HG02884 (cell line): ENCODE results near the gene PRPS1L1.

Experiments used
- ATAC-seq: cut with Tn5 transposase; IDR thresholded peaks from one replicate; pipeline ENCODE4 v1.9.1; 2021; ENCODE audit warnings: mild to moderate bottlenecking, moderate library complexity; ENCODE audit not compliant: unreplicated experiment

The PRPS1L1 gene

DNA sequence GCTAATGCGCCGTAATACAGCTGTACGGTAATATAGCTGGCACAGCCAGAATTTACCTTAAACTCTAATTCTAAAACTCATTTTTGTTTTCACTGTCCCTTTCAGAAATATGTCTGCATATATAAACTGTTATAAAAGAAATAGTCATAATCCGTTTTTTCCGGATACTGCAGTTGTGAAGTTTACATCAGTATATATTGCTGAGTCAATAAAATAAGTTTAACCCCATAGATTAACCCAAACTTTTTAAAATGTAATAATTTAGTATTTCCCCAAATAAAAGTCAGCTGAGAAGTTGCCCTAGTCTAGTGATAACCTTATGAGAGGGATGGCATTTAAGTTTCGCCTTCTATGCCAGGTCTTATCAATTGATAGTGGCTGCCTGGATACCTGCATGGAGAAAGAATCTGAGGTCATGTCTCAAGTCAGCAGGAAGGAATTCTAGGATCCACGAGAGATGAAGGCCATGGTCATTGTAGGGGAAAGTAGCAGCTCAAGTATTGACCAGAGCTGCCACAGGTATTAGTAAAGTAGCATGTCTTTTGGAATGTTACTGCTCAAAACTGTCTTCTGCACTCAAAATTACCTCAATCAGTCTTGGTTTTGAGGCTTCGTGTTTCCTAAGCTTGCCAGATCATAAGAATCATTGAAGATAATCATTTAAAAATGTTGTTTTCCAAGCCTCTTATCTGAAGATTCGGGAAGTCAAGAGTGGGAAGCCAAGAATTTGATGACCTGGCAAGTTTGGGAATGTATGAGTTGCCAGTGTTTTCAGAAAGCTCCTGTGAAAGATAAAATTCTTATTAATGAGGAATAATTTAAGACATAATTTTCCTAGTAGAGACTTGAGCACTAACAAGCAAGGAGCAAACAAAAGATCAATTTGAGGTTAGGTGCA, 10.8 kb downstream of the PRPS1L1 start:
- ATAC-seq: no peak

DNA sequence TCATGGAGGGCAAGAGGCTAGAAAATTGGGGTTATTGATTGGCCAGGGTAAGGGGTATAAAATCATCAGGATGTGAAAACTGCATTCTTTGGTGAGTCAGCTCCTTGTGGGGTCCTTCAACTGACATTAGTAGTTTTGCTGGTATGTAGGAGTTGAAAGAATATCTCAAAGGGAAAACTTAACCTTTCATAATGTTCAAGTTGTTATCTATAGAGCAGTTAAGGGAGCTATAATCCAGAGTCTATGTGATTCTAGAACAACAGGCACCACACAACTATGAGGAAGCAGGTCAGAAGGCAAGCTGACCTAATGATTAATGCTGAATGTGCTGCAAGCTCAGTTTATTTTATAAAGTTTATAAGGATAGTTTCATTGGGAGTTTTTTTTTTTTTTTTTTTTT, 13.7 kb downstream of the PRPS1L1 start:
- ATAC-seq: no peak

DNA sequence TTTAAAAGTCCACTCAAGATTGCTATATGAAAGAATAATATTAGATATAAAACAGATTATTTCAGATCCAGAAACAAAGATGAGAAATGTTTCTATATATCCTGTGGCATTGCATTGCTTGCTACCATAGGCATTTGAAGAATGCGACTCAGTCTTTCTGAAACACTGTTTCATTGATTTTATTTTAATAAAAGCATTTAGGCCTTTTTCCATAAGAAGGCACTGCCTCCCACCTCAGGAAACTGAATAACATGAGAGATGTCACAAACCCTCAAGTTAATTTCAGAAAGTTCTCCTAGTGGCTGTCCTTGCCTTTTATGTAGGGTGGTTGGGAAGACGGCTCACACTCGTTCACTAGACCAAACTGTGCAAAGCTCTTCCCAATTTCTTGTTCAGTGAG, 23.3 kb downstream of the PRPS1L1 start:
- no peak for ATAC-seq

DNA sequence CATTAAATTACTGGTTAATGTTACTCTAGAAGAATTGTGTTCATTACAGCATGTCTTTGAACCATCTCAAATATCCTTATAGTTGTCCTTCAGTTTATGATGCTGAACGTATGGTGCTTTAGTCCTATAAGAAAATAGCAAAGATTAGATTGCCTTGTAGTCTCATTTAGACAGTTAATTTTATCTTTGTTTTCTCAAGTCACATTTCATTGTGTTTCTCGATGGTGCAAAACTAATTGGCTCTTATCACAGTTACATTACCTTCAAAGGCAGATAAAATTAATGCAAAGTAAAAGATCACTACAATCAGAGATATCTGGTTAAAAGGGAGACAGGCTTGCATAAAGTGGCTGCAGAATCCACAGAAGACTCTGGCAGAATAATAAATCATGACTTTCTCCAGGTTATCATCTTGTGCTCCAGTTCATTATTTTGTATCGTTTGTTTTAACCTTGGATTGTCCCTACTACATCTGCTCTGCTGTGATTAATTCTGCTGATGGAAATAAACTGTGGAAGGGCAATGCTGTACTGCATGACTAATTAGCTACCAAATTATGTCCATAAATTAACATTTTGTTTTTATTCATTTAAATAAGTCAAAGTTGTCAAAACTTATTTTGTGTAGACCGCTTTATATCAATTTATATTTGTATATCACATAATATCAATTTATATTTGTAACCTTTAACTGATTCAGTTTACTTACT, 24.2 kb downstream of the PRPS1L1 start:
- ATAC-seq: no peak

DNA sequence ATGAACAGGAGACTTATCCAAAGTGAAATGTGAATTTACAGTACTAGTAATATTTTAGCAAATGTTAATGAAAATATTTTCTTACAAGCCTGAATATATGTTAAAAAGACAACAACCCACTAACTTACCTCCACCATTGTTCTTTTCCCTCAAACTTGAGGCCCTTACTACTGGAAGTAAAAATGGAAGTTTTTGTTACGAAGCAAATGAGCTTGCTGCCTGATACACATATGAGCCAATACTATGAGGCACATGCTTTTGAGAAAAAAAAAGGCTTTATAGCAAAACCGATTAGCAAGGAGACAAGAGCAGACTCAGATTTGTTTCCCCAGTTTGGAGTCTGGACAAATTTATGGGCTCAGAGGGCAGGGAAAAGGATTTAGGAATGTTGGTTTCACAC, 29.0 kb downstream of the PRPS1L1 start:
- no peak for ATAC-seq

DNA sequence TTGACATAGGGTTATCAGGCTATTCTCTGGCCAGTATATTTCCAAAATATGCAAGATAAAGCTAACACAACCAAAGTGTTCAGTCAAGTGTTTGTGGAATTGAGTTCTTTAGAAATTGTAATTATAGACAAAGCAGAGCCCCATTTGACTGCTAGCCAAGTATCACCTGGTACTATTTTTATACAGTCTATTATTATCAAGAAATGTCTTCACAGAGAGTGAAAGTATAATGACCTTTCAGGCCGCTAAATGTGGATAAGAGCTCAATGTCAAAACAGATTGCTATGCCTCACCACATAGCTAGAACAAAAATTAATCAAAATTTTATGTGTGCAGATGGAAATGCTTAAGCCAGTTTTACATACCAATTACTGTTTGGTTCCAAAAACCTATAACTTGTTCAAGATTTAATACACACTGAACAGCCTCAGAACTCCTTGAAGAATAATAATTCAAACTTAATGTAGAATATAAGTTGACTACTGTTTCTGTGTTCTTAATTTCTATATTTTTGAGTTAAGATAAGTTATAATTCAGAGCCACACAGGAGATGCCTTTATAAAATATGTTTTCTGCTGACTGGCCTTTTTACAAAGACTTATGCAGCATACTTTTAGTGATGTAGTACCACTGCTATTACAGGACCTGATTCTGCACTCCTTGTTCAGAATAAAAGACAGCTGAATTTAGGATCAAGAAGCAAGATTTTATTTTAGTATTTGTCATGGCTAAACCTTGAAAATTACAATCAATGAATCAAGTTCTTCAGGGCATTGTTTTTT, 31.0 kb downstream of the PRPS1L1 start:
- ATAC-seq: no peak

DNA sequence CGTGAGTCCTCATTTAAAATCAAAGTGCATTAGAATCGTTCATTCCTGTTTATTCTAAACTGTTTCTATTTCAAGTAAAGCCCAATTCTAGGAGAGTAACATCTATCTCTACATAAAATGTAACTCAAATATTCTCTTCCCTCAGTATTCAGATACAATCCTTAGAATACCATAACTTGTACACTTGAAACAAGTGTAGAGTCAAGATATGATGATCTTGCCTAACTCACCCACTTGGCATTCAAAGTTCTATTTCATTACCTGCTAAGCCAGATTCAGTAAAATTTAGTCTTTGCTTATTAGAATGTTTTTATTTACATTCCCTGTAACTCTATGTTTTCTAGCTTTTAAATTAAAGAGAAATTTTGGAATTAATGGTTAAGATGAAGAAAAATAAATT, 31.6 kb downstream of the PRPS1L1 start:
- no peak for ATAC-seq

DNA sequence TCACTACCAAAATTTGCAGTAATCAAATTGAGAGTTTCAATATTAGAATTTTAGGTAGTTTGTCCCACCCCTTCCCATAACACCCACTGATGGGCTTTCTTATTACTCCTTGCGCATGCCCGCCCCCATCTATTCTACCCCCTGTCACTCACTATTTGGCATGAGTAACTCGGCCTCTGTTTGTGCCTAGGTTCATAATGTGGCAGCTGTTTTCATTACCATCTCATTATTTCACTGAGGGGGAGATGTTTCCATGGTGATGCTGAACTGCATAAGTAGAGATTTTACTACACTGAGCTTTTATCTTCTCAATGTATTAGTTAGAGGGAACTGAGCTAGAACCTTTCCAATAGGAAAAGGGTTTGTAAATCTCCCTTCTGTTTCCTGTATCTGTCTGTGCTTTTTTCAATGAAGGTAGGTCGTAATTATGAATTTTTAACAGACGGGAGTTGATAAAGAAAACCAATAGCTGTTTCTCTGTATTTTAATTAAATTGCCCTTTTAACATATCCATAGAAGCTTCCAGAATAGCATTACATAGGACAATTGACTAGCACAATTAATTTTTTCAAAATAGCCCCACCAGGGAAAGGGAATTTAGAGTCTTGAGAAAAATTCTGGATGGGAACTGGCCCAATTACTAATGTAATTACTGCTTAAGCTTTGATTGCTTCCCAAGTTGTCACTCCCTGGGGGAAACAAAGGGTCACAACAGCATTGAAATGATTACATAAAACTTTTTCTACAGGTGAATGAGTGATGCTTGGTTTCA, 33.4 kb downstream of the PRPS1L1 start:
- no peak for ATAC-seq

DNA sequence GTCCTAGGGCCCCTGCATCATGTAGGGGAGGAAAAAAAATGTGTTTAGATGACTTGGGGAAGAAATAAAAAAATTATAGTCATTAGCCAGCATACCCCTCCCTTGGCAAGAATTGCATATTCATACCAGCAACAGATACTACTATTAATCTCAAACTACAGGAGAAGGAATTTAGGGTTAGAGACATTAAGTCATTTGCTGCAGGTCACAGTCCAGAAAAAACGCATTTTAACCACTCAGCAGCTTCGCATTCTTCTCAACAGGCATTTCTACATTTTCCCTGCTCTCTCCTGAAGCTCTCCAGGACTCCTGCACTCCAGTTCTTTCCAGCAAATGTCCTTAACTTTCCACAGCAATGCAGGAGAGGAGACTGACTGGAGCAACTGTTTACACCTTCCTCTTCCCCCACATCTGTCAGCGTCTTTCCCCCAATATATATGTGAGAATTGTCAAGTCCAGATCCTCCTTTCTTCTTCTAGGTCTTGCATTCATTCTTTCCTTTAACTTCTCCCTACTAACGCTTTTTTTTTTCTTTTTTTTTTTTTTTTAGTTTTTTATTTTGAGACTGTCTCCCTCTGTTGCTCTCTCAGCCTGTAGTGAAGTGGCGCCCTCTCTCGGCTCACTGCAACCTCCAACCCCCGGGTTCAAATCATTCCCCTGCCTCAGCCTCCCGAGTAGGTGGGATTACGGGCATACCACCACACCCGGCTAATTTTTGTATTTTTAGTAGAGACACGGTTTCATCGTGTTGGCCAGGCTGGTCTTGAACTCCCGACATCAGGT, 35.6 kb downstream of the PRPS1L1 start:
- ATAC-seq: no peak

DNA sequence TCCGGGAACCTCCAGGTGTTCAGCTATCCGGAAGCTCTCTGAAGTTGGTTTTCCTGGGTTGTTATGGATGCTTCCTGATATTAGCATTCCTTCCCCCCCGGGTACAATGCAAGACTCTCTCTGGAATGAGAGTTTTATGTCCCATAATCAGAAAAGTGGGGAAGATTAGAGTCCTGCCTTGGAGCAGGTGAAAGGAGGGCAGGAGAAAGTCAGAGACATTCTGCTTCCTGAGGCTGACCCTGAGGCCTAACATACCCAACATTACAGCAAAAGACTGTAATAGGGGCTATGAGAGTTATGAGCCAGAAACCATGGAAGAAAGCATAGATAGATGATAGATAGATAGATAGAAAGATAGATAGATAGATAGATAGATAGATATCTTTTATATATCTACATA, 36.9 kb downstream of the PRPS1L1 start:
- ATAC-seq: no peak

DNA sequence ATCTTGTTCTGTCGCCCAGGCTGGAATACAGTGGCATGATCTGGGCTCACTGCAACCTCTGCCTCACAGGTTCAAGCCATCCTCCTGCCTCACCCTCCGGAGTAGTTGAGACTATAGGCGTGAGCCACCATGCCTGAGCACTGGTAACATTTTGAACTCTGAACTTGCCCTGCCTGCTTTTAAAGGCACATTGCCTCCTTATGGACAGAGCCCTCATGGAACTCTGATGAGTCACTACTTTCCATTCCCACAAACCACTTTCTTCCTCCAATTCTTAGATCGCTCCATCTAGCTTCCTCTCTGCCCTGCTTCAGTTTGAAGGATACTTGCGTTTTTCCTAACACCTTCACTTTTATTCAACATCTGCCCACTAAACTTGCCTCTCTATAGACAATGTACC, 38.1 kb downstream of the PRPS1L1 start:
- ATAC-seq: no peak

DNA sequence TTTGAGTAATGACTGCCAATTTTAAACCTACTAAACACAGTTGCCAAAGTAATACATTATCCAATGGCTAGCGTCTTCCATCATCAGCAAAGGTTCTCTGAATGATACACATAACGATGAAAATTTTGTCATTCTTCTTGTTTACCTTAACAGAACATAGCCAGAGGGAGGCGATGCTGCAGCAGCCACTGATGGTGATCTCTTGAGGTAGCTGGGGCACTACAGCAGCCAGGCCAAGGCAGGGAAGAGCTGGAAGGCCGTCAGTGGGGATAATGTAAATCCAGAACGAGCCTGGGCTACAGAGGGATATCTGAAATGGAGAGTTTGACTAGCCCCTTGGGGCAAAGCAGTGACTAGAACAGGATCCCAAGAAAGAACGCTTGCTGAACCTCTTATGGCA, 38.8 kb downstream of the PRPS1L1 start:
- no peak for ATAC-seq

DNA sequence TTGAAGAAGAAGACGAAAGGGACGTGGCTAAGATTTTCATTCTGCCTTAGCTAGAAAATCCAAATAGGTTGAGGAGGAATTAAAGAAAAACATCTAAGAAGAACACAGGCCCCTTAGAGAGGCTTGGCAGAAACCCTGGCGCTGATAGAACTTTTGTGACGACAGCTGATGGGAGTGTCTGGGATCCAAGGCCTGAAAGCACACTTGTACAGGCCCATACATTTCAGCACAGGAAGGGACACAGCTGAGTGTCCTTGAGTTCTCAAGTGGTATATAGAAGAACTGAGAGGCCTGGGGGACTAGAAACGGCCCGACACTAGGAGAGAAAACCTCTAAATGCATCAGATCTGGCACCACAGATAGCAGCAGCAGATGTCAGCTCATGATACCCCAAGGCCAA, 39.5 kb downstream of the PRPS1L1 start:
- no peak for ATAC-seq

DNA sequence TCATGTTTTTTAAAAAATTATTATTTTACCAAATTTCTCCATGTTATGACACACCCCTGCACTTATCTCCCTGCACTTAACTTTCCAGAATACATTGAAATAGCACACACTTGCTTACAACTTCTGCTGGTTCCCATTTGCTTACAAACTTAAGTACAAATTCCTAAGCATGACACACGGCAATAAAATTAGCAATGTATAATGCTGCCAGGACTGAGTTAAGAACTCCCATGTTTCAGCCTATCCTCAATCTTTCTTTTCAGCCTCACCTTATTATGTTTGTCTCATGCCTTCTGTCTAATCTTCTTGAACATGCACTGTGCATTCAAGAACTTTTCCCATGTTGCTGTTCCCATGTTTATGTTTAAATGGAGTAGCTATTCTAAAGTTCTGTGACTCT, 40.8 kb downstream of the PRPS1L1 start:
- ATAC-seq: no peak

DNA sequence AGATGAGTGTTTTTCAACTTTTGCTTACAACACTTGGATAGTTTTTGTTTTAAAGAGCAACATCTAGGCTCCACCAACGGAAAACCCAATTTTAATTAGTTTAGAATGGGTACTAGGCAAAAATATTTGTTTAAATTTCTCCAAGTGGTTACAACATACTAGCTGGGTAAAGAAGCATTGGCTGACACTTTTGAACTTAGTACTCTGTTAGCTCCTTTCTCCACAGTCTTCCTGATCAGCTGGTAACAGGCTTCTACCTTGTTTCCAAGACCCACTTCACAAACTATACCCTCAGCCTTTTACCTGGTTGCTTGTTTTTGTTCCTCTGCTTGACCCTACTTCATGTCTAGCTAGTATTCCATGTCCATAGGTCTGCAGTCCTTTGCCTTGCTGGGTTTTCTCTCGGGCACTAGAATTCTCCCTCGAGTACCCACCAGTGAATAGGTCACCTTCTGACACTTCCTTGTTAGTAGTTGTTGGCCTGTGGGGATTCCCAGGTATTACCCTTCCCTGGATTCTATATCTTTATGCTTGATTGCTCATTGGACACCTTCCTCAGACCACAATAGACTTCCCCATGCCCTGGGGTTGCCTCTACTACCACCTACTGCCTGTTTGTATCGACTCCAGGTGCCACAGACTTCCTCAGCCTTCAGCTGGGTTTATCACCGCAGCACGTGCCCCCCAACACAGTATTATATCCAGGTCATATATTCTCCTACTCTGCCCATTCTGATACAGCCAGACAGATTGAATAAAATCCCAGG, 42.0 kb downstream of the PRPS1L1 start:
- ATAC-seq: no peak

DNA sequence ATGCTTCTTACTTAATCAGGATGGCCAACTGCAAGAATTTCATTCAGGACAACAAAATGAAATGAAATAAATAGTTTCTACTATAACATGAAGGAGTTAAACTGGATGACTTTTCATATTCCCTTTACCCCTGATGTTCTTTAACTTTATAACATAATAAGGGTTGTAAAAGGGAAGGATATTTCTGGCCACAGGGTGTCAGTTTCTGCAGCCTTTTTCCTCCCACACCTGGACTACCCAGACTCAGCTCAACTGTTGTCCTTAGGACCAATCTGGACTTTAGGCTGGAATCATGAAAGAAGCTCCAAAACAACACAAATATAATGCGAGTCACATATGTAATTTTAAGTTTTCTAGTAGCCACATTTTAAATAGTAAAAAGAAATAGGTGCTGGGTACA, 43.4 kb downstream of the PRPS1L1 start:
- ATAC-seq: no peak

DNA sequence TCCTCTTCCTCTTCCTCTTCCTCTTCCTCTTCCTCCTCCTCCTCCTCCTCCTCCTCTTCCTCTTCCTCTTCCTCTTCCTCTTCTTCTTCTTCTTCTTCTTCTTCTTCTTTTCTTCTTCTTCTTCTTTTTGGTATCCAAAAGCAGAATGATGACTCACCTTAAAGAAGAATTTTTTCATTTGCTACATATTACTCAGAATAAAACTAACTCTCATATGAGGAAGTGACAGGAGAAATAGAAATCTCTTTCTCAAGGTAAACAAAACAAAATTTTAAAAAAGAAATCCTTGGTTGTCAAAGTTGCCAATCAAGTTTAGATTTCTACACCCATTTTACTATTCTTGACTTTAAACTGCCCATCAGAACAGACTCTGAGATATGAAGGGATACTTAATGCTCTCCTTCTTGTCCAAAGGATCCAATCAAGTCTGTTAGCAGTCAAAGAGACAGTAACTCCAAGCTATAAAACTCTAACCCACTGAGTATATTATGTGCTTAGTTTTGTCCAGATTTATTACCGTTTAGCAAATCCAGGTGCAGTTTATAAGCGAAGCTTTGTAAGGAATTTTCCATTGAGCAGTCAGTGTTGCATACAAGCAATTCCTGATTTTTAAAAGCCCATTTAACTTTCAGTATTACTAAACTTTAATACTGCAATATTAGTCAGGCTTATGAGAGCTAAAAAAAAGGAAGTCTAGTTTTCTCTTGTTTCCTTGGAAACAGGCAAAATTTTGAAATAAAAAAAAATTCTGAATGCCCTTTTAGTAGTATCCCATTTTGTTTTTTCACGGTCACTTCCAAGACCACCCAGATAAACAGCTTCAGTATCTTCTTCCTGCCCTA, 44.2 kb downstream of the PRPS1L1 start:
- ATAC-seq: no peak

DNA sequence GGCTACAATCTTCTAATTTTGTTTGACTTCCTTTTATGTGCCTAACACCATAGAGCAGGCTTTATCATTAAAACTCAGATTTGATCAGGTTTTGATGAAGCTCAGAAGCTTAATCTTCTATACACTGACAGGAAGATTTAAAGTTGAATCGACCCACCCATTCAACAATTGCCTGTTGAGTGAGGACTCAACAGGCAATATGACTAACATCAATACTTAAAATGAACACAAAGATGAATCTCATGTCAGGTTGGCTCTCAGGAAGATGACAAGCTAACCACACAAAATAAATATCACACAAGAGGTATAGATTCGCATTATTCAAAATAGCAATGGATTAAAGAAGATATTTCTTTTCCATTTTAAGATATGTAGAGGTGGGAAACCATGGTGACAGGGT, 50.7 kb downstream of the PRPS1L1 start:
- ATAC-seq: no peak
